ENCODE data around the gene ZNF184. TPM values are rescaled to one million over a fixed set of nuclear protein-coding genes. Genes with fewer than 3 reads are reported as not detected.

ZNF184 gene
- total RNA-seq, 1 experiment from 2014 or later: 7.1 TPM

DNA sequence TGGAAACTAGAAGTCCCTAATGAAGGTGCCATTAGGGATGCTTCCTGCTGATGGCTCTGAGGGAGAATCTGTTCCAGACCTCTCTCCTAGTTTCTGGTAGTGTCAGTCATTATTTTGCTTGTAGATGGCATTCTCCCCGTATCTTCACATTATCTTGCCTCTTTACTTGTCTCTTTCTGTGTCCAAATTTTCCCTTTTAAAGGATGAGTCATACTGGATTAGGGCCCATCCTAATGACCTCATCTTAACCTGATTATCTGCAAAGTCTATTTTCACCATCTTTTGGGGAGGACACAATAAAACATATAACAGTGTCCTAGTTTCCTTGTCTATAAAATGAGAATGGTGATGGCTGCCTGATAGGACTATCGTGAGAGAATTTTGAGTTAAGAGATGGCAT, 57.0 kb downstream of the ZNF184 start:
- ChIA-PET POLR2A (no interaction called here), CTCF (no interaction called here)
- peaks cover 17% of the 10 kb centered on the region for H3K9me3 Mint-ChIP-seq
- no peak for DNase-seq (ENCODE audit: low spot score)
- peaks cover 4% of the 10 kb centered on the region; the same call in 1 of the 2 replicates for H3K4me1 Mint-ChIP-seq
- no peak for ATAC-seq
- TF ChIP-seq, protein P1, sequence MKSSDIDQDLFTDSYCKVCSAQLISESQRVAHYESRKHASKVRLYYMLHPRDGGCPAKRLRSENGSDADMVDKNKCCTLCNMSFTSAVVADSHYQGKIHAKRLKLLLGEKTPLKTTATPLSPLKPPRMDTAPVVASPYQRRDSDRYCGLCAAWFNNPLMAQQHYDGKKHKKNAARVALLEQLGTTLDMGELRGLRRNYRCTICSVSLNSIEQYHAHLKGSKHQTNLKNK (CRISPR knock-in tag; IDR thresholded peaks at IDR 0.05): no peak
- TF ChIP-seq GTF2I (CRISPR knock-in tag; conservative IDR thresholded peaks at IDR 0.05) (no peak), KAT7 (CRISPR knock-in tag; IDR thresholded peaks at IDR 0.05; ENCODE audit: borderline replicate concordance) (no peak), ATF1 (CRISPR knock-in tag; IDR thresholded peaks at IDR 0.05) (no peak), NFYB (CRISPR knock-in tag; conservative IDR thresholded peaks at IDR 0.05; ENCODE audit: low read depth) (no peak), ZNF263 (CRISPR knock-in tag; IDR thresholded peaks at IDR 0.05; ENCODE audit: low read depth) (no peak), SMAD3 (CRISPR knock-in tag; IDR thresholded peaks at IDR 0.05; ENCODE audit: borderline replicate concordance) (no peak)
- TF ChIP-seq, protein P2, sequence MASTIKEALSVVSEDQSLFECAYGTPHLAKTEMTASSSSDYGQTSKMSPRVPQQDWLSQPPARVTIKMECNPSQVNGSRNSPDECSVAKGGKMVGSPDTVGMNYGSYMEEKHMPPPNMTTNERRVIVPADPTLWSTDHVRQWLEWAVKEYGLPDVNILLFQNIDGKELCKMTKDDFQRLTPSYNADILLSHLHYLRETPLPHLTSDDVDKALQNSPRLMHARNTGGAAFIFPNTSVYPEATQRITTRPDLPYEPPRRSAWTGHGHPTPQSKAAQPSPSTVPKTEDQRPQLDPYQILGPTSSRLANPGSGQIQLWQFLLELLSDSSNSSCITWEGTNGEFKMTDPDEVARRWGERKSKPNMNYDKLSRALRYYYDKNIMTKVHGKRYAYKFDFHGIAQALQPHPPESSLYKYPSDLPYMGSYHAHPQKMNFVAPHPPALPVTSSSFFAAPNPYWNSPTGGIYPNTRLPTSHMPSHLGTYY (CRISPR knock-in tag; IDR thresholded peaks at IDR 0.05): no peak
- TF ChIP-seq, protein P3, sequence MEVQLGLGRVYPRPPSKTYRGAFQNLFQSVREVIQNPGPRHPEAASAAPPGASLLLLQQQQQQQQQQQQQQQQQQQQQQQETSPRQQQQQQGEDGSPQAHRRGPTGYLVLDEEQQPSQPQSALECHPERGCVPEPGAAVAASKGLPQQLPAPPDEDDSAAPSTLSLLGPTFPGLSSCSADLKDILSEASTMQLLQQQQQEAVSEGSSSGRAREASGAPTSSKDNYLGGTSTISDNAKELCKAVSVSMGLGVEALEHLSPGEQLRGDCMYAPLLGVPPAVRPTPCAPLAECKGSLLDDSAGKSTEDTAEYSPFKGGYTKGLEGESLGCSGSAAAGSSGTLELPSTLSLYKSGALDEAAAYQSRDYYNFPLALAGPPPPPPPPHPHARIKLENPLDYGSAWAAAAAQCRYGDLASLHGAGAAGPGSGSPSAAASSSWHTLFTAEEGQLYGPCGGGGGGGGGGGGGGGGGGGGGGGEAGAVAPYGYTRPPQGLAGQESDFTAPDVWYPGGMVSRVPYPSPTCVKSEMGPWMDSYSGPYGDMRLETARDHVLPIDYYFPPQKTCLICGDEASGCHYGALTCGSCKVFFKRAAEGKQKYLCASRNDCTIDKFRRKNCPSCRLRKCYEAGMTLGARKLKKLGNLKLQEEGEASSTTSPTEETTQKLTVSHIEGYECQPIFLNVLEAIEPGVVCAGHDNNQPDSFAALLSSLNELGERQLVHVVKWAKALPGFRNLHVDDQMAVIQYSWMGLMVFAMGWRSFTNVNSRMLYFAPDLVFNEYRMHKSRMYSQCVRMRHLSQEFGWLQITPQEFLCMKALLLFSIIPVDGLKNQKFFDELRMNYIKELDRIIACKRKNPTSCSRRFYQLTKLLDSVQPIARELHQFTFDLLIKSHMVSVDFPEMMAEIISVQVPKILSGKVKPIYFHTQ (CRISPR knock-in tag; IDR thresholded peaks at IDR 0.05): no peak
- TF ChIP-seq, protein P4, sequence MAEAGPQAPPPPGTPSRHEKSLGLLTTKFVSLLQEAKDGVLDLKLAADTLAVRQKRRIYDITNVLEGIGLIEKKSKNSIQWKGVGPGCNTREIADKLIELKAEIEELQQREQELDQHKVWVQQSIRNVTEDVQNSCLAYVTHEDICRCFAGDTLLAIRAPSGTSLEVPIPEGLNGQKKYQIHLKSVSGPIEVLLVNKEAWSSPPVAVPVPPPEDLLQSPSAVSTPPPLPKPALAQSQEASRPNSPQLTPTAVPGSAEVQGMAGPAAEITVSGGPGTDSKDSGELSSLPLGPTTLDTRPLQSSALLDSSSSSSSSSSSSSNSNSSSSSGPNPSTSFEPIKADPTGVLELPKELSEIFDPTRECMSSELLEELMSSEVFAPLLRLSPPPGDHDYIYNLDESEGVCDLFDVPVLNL (CRISPR knock-in tag; IDR thresholded peaks at IDR 0.05; ENCODE audit: borderline replicate concordance, low read depth): no peak
- TF ChIP-seq, protein P5, sequence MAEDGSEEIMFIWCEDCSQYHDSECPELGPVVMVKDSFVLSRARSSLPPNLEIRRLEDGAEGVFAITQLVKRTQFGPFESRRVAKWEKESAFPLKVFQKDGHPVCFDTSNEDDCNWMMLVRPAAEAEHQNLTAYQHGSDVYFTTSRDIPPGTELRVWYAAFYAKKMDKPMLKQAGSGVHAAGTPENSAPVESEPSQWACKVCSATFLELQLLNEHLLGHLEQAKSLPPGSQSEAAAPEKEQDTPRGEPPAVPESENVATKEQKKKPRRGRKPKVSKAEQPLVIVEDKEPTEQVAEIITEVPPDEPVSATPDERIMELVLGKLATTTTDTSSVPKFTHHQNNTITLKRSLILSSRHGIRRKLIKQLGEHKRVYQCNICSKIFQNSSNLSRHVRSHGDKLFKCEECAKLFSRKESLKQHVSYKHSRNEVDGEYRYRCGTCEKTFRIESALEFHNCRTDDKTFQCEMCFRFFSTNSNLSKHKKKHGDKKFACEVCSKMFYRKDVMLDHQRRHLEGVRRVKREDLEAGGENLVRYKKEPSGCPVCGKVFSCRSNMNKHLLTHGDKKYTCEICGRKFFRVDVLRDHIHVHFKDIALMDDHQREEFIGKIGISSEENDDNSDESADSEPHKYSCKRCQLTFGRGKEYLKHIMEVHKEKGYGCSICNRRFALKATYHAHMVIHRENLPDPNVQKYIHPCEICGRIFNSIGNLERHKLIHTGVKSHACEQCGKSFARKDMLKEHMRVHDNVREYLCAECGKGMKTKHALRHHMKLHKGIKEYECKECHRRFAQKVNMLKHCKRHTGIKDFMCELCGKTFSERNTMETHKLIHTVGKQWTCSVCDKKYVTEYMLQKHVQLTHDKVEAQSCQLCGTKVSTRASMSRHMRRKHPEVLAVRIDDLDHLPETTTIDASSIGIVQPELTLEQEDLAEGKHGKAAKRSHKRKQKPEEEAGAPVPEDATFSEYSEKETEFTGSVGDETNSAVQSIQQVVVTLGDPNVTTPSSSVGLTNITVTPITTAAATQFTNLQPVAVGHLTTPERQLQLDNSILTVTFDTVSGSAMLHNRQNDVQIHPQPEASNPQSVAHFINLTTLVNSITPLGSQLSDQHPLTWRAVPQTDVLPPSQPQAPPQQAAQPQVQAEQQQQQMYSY (CRISPR knock-in tag; IDR thresholded peaks at IDR 0.05): no peak
- no peak overlapping the region for H3K27ac Mint-ChIP-seq
- H3K27me3 Mint-ChIP-seq (ENCODE audit: low read depth): peaks cover 17% of the 10 kb centered on the region
- no peak overlapping the region for H3K4me3 Mint-ChIP-seq
- H3K36me3 Mint-ChIP-seq: peaks cover 4% of the 10 kb centered on the region; the same call in 1 of the 2 replicates

DNA sequence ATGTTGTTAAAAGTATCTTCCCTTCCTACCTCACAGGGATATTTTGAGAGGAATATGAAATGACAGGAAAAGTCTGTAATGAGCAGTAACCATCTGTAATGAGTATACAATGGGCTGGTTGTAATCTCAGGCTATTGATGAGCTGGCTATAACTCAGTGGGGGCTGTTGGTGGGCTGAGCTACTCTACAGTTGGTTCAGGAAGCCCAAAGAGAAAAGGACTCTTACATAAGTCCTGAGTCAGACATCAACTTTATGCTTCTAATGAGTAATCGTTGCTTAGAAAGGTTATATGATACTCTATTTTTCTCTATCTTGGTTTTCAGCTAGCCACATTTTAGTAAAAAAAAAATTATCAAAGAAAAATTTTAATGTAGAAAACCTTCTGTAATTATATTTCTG, 57.9 kb downstream of the ZNF184 start:
- DNase-seq (ENCODE audit: low spot score): no peak
- POLR2A ChIA-PET: no interaction called here
- Mint-ChIP-seq H3K4me1 (peaks cover 4% of the 10 kb centered on the region; the same call in 1 of the 2 replicates), H3K36me3 (peaks cover 4% of the 10 kb centered on the region; the same call in 1 of the 2 replicates), H3K4me3 (no peak overlapping the region), H3K9me3 (peaks cover 17% of the 10 kb centered on the region), H3K27me3 (ENCODE audit: low read depth) (peaks cover 17% of the 10 kb centered on the region), H3K27ac (no peak overlapping the region)
- TF ChIP-seq FOXP1 (CRISPR knock-in tag; IDR thresholded peaks at IDR 0.05; ENCODE audit: borderline replicate concordance): no peak
- TF ChIP-seq, protein P6, sequence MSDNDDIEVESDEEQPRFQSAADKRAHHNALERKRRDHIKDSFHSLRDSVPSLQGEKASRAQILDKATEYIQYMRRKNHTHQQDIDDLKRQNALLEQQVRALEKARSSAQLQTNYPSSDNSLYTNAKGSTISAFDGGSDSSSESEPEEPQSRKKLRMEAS (CRISPR knock-in tag; IDR thresholded peaks at IDR 0.05): no peak
- TF ChIP-seq ESRRA (CRISPR knock-in tag; IDR thresholded peaks at IDR 0.05; ENCODE audit: borderline replicate concordance): no peak
- no peak for TF ChIP-seq EMX1 (CRISPR knock-in tag; IDR thresholded peaks at IDR 0.05)
- TF ChIP-seq HMGA2 (CRISPR knock-in tag; IDR thresholded peaks at IDR 0.05): no peak
- no peak for TF ChIP-seq TCF7 (CRISPR knock-in tag; IDR thresholded peaks at IDR 0.05; ENCODE audit: low read depth)
- TF ChIP-seq, protein P3 (CRISPR knock-in tag; IDR thresholded peaks at IDR 0.05): no peak
- no peak for ATAC-seq
- CTCF ChIA-PET: interaction anchor here (0.6 kb wide), 1 partner anchor 263 kb away, joined by 3 read pairs; no protein-coding TSS in a partner anchor
